Measurements from ENCODE around the gene TMC4. TPM values are rescaled to one million over a fixed set of nuclear protein-coding genes. Genes with fewer than 3 reads are reported as not detected.
"Not testable (repeated sequence)": the region's sequence is repeated elsewhere in the genome, so short reads cannot be mapped to it uniquely, and the experiment has no call there.

Gene TMC4
- total RNA-seq, 1 experiment from 2014 or later: 38.9 TPM

DNA sequence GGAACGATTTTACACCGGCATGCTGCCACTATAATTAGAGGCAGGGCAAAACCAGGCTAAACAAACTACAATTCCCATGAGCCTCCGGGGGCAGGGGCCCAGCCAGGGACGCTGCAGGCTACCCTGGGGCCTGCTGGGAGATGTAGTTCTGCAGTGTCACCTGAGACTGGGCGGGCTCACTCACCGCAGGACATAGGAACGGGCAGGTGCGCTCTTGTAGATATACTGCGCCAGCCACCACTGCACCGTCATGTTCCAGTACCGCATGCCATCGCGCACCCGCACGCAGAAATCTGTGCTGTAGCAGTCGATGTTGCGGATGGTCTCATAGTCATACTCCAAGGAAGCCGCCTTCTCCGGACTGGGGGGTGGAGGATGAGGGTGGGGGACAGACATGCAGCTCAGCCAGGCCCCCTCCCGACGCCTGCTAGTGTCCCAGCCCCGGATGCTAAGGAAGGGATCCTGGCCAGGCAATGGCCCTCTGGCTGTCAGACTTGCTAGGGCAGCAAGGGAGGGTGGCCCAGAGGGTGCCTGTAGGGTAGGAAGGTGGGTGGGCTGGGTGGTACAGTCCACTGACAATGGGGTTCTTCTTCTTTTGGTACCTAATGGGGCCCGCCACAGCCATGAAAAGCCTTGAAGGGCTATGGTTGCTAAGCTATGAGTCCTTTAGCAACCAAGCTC, 5.8 kb upstream of the TMC4 start:
- CTCF ChIA-PET: no interaction called here
- H3K4me3 Mint-ChIP-seq (ENCODE audit: unreplicated experiment): no peak overlapping the region
- no peaks in the 10 kb centered on the region for H3K27me3 Mint-ChIP-seq (ENCODE audit: insufficient read depth, unreplicated experiment)

GRCh38 chr19:54173951-54174834, 1.2 kb upstream of the TMC4 start:
- H3K36me3 Mint-ChIP-seq (ENCODE audit: insufficient read depth, unreplicated experiment): peaks cover 68% of the 10 kb centered on the region
- H3K27ac Mint-ChIP-seq (ENCODE audit: unreplicated experiment): peak overlapping the region; percentile 73
- BruUV-seq (replicated peaks): no TSS peak
- H3K4me1 ChIP-seq: peaks cover 10% of the 10 kb centered on the region
- POLR2A ChIA-PET: interaction anchor here (1.2 to 3.1 kb wide), 3 partner anchors 14 to 27 kb away, joined by 6 to 40 read pairs (median 8); partner anchors contain the start of genes MBOAT7, RPS9 and TSEN34
- H3K36me3 ChIP-seq (ENCODE audit: control insufficient read depth, insufficient read depth, low read length): peaks cover 2% of the 10 kb centered on the region; the same call in 1 of the 2 replicates
- peaks cover 21% of the 10 kb centered on the region for H3K4me1 Mint-ChIP-seq (ENCODE audit: low read depth, unreplicated experiment)
- H3K9me3 Mint-ChIP-seq (ENCODE audit: unreplicated experiment): no peaks in the 10 kb centered on the region
- intact Hi-C loops (cut with micrococcal nuclease; ENCODE audit: unreplicated experiment): loop anchor here (1.0 to 2.0 kb wide), 5 partner anchors 12 to 57 kb away; partner anchors contain the start of gene CNOT3
- no peaks in the 10 kb centered on the region for H3K27me3 Mint-ChIP-seq (ENCODE audit: insufficient read depth, unreplicated experiment)
- DNase-seq: no peak
- peak overlapping the region; percentile 54 for H3K4me3 Mint-ChIP-seq (ENCODE audit: unreplicated experiment)
- H3K9me3 ChIP-seq: no peaks in the 10 kb centered on the region
- CTCF ChIA-PET: interaction anchor here (0.6 to 2.6 kb wide), 4 partner anchors 9 to 1480 kb away, joined by 3 to 56 read pairs (median 8); partner anchors contain the start of genes LENG1 and MBOAT7
- no peaks in the 10 kb centered on the region for H3K27me3 ChIP-seq (replicated peaks; ENCODE audit: control insufficient read depth, insufficient read depth, low read length)
- no peak overlapping the region for H3K4me3 ChIP-seq (ENCODE audit: low read depth, low read length)
- no peak for TF ChIP-seq CTCF (IDR thresholded peaks at IDR 0.05; ENCODE audit: insufficient read depth in 1 of 2, low read depth in 1 of 2, low read length in 1 of 2, severe bottlenecking in 1 of 2, unreplicated experiment in 1 of 2)

More for the DNA sequence above, 5.8 kb upstream of the TMC4 start:
- no peak overlapping the region for H3K27ac Mint-ChIP-seq (ENCODE audit: unreplicated experiment)
- Histone ChIP-seq H3K36me3 (ENCODE audit: control insufficient read depth, insufficient read depth, low read length) (peaks cover 2% of the 10 kb centered on the region; the same call in 1 of the 2 replicates), H3K4me1 (peaks cover 4% of the 10 kb centered on the region), H3K4me3 (ENCODE audit: low read depth, low read length) (no peak overlapping the region), H3K27me3 (replicated peaks; ENCODE audit: control insufficient read depth, insufficient read depth, low read length) (no peaks in the 10 kb centered on the region), H3K9me3 (no peaks in the 10 kb centered on the region)
- peaks cover 39% of the 10 kb centered on the region for H3K36me3 Mint-ChIP-seq (ENCODE audit: insufficient read depth, unreplicated experiment)
- BruUV-seq (replicated peaks): no TSS peak
- no peaks in the 10 kb centered on the region for H3K9me3 Mint-ChIP-seq (ENCODE audit: unreplicated experiment)
- H3K4me1 Mint-ChIP-seq (ENCODE audit: low read depth, unreplicated experiment): peaks cover 5% of the 10 kb centered on the region
- POLR2A ChIA-PET: no interaction called here
- no peak for TF ChIP-seq CTCF (IDR thresholded peaks at IDR 0.05; ENCODE audit: insufficient read depth in 1 of 2, low read depth in 1 of 2, low read length in 1 of 2, severe bottlenecking in 1 of 2, unreplicated experiment in 1 of 2)
- intact Hi-C loops (cut with micrococcal nuclease; ENCODE audit: unreplicated experiment): no loop called here
- DNase-seq: peak in 1 of 2 experiments; percentile 70

DNA sequence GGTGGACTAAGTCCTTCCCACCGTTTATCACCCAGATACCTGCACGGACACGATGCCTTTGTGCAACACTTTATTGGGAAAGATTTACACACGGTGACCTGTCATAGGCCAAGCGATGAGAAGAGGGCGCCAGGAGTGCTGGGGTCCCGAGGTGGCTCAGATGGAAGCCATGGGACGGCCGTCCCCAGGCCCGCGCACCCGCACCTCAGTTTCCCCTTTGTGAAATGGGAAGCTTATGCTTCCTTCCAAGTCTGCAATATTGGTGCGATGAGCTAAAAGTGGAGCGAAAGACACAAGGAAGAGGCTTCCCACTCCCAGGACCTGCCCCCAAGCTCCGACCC, 369 bp upstream of the TMC4 start:
- intact Hi-C loops (cut with micrococcal nuclease; ENCODE audit: unreplicated experiment): loop anchor here (1.0 to 2.0 kb wide), 5 partner anchors 11 to 58 kb away; partner anchors contain the start of gene CNOT3
- H3K27me3 ChIP-seq (replicated peaks; ENCODE audit: control insufficient read depth, insufficient read depth, low read length): no peaks in the 10 kb centered on the region
- no peak for TF ChIP-seq CTCF (IDR thresholded peaks at IDR 0.05; ENCODE audit: insufficient read depth in 1 of 2, low read depth in 1 of 2, low read length in 1 of 2, severe bottlenecking in 1 of 2, unreplicated experiment in 1 of 2)
- TSS peak; percentile 41 for BruUV-seq (replicated peaks)
- POLR2A ChIA-PET: interaction anchor here (0.6 to 3.1 kb wide), 7 partner anchors 14 to 36 kb away, joined by 3 to 40 read pairs (median 6); partner anchors contain the start of genes CNOT3, LENG1, MBOAT7 and RPS9
- Mint-ChIP-seq H3K27ac (ENCODE audit: unreplicated experiment) (peak overlapping the region; percentile 99), H3K4me3 (ENCODE audit: unreplicated experiment) (peak overlapping the region; percentile 86), H3K4me1 (ENCODE audit: low read depth, unreplicated experiment) (peaks cover 21% of the 10 kb centered on the region), H3K27me3 (ENCODE audit: insufficient read depth, unreplicated experiment) (no peaks in the 10 kb centered on the region), H3K36me3 (ENCODE audit: insufficient read depth, unreplicated experiment) (peaks cover 64% of the 10 kb centered on the region), H3K9me3 (ENCODE audit: unreplicated experiment) (no peaks in the 10 kb centered on the region)
- H3K4me1 ChIP-seq: peaks cover 10% of the 10 kb centered on the region
- no peak for DNase-seq
- CTCF ChIA-PET: interaction anchor here (0.6 to 2.6 kb wide), 11 partner anchors 8 to 93 kb away, joined by 3 to 56 read pairs (median 6); partner anchors contain the start of genes CNOT3, LENG1, MBOAT7 and TSEN34
- H3K9me3 ChIP-seq: no peaks in the 10 kb centered on the region
- peak overlapping the region; percentile 23; the same call in 1 of the 2 replicates for H3K4me3 ChIP-seq (ENCODE audit: low read depth, low read length)
- H3K36me3 ChIP-seq (ENCODE audit: control insufficient read depth, insufficient read depth, low read length): peaks cover 2% of the 10 kb centered on the region; the same call in 1 of the 2 replicates

- not testable (repeated sequence) for DNase-seq; BruUV-seq (replicated peaks); H3K36me3 ChIP-seq (ENCODE audit: control insufficient read depth, insufficient read depth, low read length); H3K9me3 Mint-ChIP-seq (ENCODE audit: unreplicated experiment); H3K27me3 Mint-ChIP-seq (ENCODE audit: insufficient read depth, unreplicated experiment); H3K27me3 ChIP-seq (replicated peaks; ENCODE audit: control insufficient read depth, insufficient read depth, low read length); H3K9me3 ChIP-seq; H3K4me1 ChIP-seq
- peak overlapping the region; percentile 86 for H3K4me3 Mint-ChIP-seq (ENCODE audit: unreplicated experiment)
- peak overlapping the region; percentile 99 for H3K27ac Mint-ChIP-seq (ENCODE audit: unreplicated experiment)
- H3K4me3 ChIP-seq (ENCODE audit: low read depth, low read length): peak overlapping the region; percentile 17
- POLR2A ChIA-PET: interaction anchor here (0.8 to 3.1 kb wide), 3 partner anchors 16 to 36 kb away, joined by 3 to 40 read pairs (median 3); partner anchors contain the start of genes MBOAT7 and TSEN34
- peaks cover 21% of the 10 kb centered on the region for H3K4me1 Mint-ChIP-seq (ENCODE audit: low read depth, unreplicated experiment)
- CTCF ChIA-PET: interaction anchor here (0.6 to 2.6 kb wide), 4 partner anchors 13 to 94 kb away, joined by 3 to 56 read pairs (median 11); partner anchors contain the start of genes CNOT3, LENG1 and MBOAT7
- intact Hi-C loops (cut with micrococcal nuclease; ENCODE audit: unreplicated experiment): loop anchor here (2.0 kb wide), 1 partner anchor 37 kb away; no protein-coding TSS in a partner anchor
- peaks cover 63% of the 10 kb centered on the region for H3K36me3 Mint-ChIP-seq (ENCODE audit: insufficient read depth, unreplicated experiment)
Observed at GRCh38 chr19:54171736-54172431, 1.1 kb downstream of the TMC4 start.
